Measurements from ENCODE around the gene PREX1. TPM values are rescaled to one million over a fixed set of nuclear protein-coding genes. Genes with fewer than 3 reads are reported as not detected.

The PREX1 gene
- total RNA-seq, 1 experiment from 2014 or later, result 3.3 TPM

DNA sequence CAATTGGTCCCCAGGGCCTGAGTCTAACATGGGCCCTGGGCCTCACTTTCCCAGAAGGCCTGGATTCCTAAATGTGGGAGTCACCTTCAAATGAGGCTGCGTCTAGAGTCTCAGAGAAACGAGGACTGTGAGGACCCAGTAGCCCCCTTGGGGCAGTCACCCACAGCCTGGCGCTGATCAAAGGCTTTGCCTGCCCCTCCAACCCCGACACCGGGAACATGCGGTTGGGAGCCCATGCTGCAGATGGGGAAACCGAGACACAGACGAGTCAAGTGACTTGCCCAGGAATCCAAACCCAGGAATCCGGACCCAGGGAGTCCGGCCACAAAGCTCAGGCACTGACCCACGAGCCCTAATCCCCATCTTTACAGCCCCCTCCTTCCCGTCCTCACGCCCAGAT lies 209.7 kb downstream of the PREX1 start:
- intact Hi-C loops (cut with micrococcal nuclease; ENCODE audit: unreplicated experiment), result no loop called here
- ChIA-PET POLR2A (ENCODE audit: unreplicated experiment) (interaction anchor here (0.7 kb wide), 1 partner anchor 658 kb away, joined by 3 read pairs; no protein-coding TSS in a partner anchor), CTCF (no interaction called here)
- Histone ChIP-seq H3K36me3 (ENCODE audit: low read depth) (no peaks in the 10 kb centered on the region), H3K9me3 (ENCODE audit: insufficient read depth, low read depth) (no peaks in the 10 kb centered on the region), H3K4me3 (no peak overlapping the region), H4K20me1 (ENCODE audit: insufficient read depth) (no peaks in the 10 kb centered on the region), H3K9me2 (ENCODE audit: insufficient read depth) (no peaks in the 10 kb centered on the region), H3K27ac (no peak overlapping the region), H3F3A (ENCODE audit: insufficient read depth, low read depth) (peaks cover 31% of the 10 kb centered on the region), H2AFZ (no peak overlapping the region), H3K27me3 (ENCODE audit: insufficient read depth, low read depth) (no peaks in the 10 kb centered on the region), H3K4me1 (replicated peaks; ENCODE audit: insufficient read depth) (peaks cover 51% of the 10 kb centered on the region), H3K79me2 (ENCODE audit: low read depth) (no peaks in the 10 kb centered on the region), H3K4me2 (no peak overlapping the region)
- TF ChIP-seq, protein P1, sequence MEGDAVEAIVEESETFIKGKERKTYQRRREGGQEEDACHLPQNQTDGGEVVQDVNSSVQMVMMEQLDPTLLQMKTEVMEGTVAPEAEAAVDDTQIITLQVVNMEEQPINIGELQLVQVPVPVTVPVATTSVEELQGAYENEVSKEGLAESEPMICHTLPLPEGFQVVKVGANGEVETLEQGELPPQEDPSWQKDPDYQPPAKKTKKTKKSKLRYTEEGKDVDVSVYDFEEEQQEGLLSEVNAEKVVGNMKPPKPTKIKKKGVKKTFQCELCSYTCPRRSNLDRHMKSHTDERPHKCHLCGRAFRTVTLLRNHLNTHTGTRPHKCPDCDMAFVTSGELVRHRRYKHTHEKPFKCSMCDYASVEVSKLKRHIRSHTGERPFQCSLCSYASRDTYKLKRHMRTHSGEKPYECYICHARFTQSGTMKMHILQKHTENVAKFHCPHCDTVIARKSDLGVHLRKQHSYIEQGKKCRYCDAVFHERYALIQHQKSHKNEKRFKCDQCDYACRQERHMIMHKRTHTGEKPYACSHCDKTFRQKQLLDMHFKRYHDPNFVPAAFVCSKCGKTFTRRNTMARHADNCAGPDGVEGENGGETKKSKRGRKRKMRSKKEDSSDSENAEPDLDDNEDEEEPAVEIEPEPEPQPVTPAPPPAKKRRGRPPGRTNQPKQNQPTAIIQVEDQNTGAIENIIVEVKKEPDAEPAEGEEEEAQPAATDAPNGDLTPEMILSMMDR (conservative IDR thresholded peaks at IDR 0.05), result no peak
- no peak for TF ChIP-seq EZH2 (IDR thresholded peaks at IDR 0.05; ENCODE audit: low read depth)
- BruUV-seq (replicated peaks), result no TSS peak
- no peak for DNase-seq

DNA sequence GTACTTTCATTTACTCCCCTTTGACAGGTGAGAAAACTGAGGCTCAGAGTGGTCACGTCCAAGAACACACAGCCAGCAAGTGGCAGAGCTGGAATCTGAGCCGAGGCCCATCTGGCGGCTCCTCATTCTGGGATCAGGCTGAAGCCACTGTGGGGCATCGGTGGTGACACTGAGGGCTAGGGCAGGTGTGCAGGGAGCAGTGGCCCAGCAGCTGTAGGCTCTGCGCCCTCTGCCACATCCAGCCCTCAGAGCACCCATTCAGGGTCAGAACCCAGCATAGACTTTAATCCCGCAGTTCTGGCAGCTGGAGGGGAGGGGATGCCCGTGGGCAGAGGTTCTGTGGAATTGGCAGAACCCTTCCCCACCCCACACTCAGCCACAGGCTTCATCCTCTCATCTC lies 210.3 kb downstream of the PREX1 start:
- no peaks in the 10 kb centered on the region for H3K9me3 ChIP-seq (ENCODE audit: insufficient read depth, low read depth)
- H3K27ac ChIP-seq, result no peak overlapping the region
- no peaks in the 10 kb centered on the region for H3K36me3 ChIP-seq (ENCODE audit: low read depth)
- ChIA-PET POLR2A (ENCODE audit: unreplicated experiment) (interaction anchor here (0.7 kb wide), 1 partner anchor 658 kb away, joined by 3 read pairs; no protein-coding TSS in a partner anchor), CTCF (interaction anchor here (0.6 kb wide), 2 partner anchors 198 to 862 kb away, joined by 3 to 11 read pairs; no protein-coding TSS in a partner anchor)
- H4K20me1 ChIP-seq (ENCODE audit: insufficient read depth), result no peaks in the 10 kb centered on the region
- BruUV-seq (replicated peaks), result no TSS peak
- H3F3A ChIP-seq (ENCODE audit: insufficient read depth, low read depth), result peaks cover 29% of the 10 kb centered on the region
- no peak for DNase-seq
- TF ChIP-seq EZH2 (IDR thresholded peaks at IDR 0.05; ENCODE audit: low read depth), result no peak
- TF ChIP-seq, protein P1 (conservative IDR thresholded peaks at IDR 0.05), result no peak
- H3K79me2 ChIP-seq (ENCODE audit: low read depth), result no peaks in the 10 kb centered on the region
- intact Hi-C loops (cut with micrococcal nuclease; ENCODE audit: unreplicated experiment), result no loop called here
- no peak overlapping the region for H3K4me3 ChIP-seq
- H2AFZ ChIP-seq, result no peak overlapping the region
- H3K4me1 ChIP-seq (replicated peaks; ENCODE audit: insufficient read depth), result peaks cover 49% of the 10 kb centered on the region
- H3K4me2 ChIP-seq, result no peak overlapping the region
- no peaks in the 10 kb centered on the region for H3K27me3 ChIP-seq (ENCODE audit: insufficient read depth, low read depth)
- no peaks in the 10 kb centered on the region for H3K9me2 ChIP-seq (ENCODE audit: insufficient read depth)

DNA sequence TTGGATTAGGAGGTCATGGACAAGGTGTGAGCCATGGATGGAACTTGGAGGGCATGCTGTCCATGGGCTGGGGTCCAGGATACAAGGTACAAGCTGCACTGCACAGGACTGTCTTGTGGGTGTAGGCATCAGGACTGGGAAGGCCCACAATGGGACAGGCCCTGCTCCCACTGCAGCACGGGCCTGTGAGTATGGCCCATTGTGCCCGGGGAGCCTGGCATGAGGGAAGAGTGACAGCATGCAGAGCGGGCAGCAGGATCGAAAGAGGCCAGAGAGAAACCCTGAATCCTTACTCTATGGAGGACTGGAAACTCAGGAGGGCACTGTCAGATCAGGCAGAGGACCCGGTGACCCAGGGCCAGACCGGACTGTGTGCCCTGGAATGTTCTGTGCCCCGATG lies 211.3 kb downstream of the PREX1 start:
- H3K36me3 ChIP-seq (ENCODE audit: low read depth), result no peaks in the 10 kb centered on the region
- H3K4me3 ChIP-seq, result no peak overlapping the region
- H3K4me1 ChIP-seq (replicated peaks; ENCODE audit: insufficient read depth), result peaks cover 39% of the 10 kb centered on the region
- H3K4me2 ChIP-seq, result no peak overlapping the region
- TF ChIP-seq EZH2 (IDR thresholded peaks at IDR 0.05; ENCODE audit: low read depth), result no peak
- TF ChIP-seq, protein P1 (conservative IDR thresholded peaks at IDR 0.05), result no peak
- POLR2A ChIA-PET (ENCODE audit: unreplicated experiment), result no interaction called here
- peaks cover 19% of the 10 kb centered on the region for H3F3A ChIP-seq (ENCODE audit: insufficient read depth, low read depth)
- H3K79me2 ChIP-seq (ENCODE audit: low read depth), result no peaks in the 10 kb centered on the region
- no TSS peak for BruUV-seq (replicated peaks)
- H3K9me3 ChIP-seq (ENCODE audit: insufficient read depth, low read depth), result no peaks in the 10 kb centered on the region
- intact Hi-C loops (cut with micrococcal nuclease; ENCODE audit: unreplicated experiment), result no loop called here
- H2AFZ ChIP-seq, result no peak overlapping the region
- H3K27me3 ChIP-seq (ENCODE audit: insufficient read depth, low read depth), result no peaks in the 10 kb centered on the region
- H3K9me2 ChIP-seq (ENCODE audit: insufficient read depth), result no peaks in the 10 kb centered on the region
- H4K20me1 ChIP-seq (ENCODE audit: insufficient read depth), result no peaks in the 10 kb centered on the region
- CTCF ChIA-PET, result no interaction called here
- H3K27ac ChIP-seq, result no peak overlapping the region
- no peak for DNase-seq

All from PC-9 (cell line).